ENCODE results near the gene ZIC4. TPM values are rescaled to one million over a fixed set of nuclear protein-coding genes. Genes with fewer than 3 reads are reported as not detected.
A peak's percentile ranks its signal among the peaks of the same experiment; 100 is the strongest.

Gene ZIC4
- total RNA-seq, 1 donor from 2014 or later: 6.1 TPM

GRCh38 chr3:147356145-147356908 lies 50.0 kb downstream of the ZIC4 start:
- Mint-ChIP-seq H3K9me3 (no peaks in the 10 kb centered on the region), H3K4me3 (peak overlapping the region; percentile 23), H3K27me3 (ENCODE audit: low read depth) (peaks cover 96% of the 10 kb centered on the region), H3K36me3 (ENCODE audit: low read depth) (peaks cover 2% of the 10 kb centered on the region), H3K27ac (ENCODE audit: unreplicated experiment) (no peak overlapping the region), H3K4me1 (peaks cover 47% of the 10 kb centered on the region)
- DNase-seq (ENCODE audit: low read depth, low spot score): no peak
- TF ChIP-seq CTCF (conservative IDR thresholded peaks at IDR 0.05): no peak

- H3K36me3 Mint-ChIP-seq (ENCODE audit: low read depth): peaks cover 2% of the 10 kb centered on the region
- TF ChIP-seq CTCF (conservative IDR thresholded peaks at IDR 0.05): no peak
- peaks cover 96% of the 10 kb centered on the region for H3K27me3 Mint-ChIP-seq (ENCODE audit: low read depth)
- no peak for DNase-seq (ENCODE audit: low read depth, low spot score)
- H3K4me1 Mint-ChIP-seq: peaks cover 40% of the 10 kb centered on the region
- no peak overlapping the region for H3K4me3 Mint-ChIP-seq
- no peaks in the 10 kb centered on the region for H3K9me3 Mint-ChIP-seq
- no peak overlapping the region for H3K27ac Mint-ChIP-seq (ENCODE audit: unreplicated experiment)
Observed at GRCh38 chr3:147355753-147356090, 50.6 kb downstream of the ZIC4 start.

- no peak overlapping the region for H3K27ac Mint-ChIP-seq (ENCODE audit: unreplicated experiment)
- peak overlapping the region; percentile 52 for H3K4me3 Mint-ChIP-seq
- no peak for TF ChIP-seq CTCF (conservative IDR thresholded peaks at IDR 0.05)
- peaks cover 96% of the 10 kb centered on the region for H3K27me3 Mint-ChIP-seq (ENCODE audit: low read depth)
- no peak for DNase-seq (ENCODE audit: low read depth, low spot score)
- H3K9me3 Mint-ChIP-seq: no peaks in the 10 kb centered on the region
- peaks cover 35% of the 10 kb centered on the region for H3K4me1 Mint-ChIP-seq
- H3K36me3 Mint-ChIP-seq (ENCODE audit: low read depth): peaks cover 2% of the 10 kb centered on the region
Observed at GRCh38 chr3:147355084-147355752, 51.1 kb downstream of the ZIC4 start.

- peaks cover 94% of the 10 kb centered on the region for H3K27me3 Mint-ChIP-seq (ENCODE audit: low read depth)
- no peak for DNase-seq (ENCODE audit: low read depth, low spot score)
- no peaks in the 10 kb centered on the region for H3K9me3 Mint-ChIP-seq
- no peak for TF ChIP-seq CTCF (conservative IDR thresholded peaks at IDR 0.05)
- no peak overlapping the region for H3K27ac Mint-ChIP-seq (ENCODE audit: unreplicated experiment)
- peak overlapping the region; percentile 52 for H3K4me3 Mint-ChIP-seq
- H3K4me1 Mint-ChIP-seq: peaks cover 29% of the 10 kb centered on the region
- peaks cover 2% of the 10 kb centered on the region for H3K36me3 Mint-ChIP-seq (ENCODE audit: low read depth)
Observed at GRCh38 chr3:147354623-147355022, 51.7 kb downstream of the ZIC4 start.

- TF ChIP-seq CTCF (conservative IDR thresholded peaks at IDR 0.05): no peak
- Mint-ChIP-seq H3K27ac (ENCODE audit: unreplicated experiment) (no peak overlapping the region), H3K9me3 (no peaks in the 10 kb centered on the region), H3K4me1 (peaks cover 14% of the 10 kb centered on the region), H3K36me3 (ENCODE audit: low read depth) (no peaks in the 10 kb centered on the region), H3K27me3 (ENCODE audit: low read depth) (peaks cover 87% of the 10 kb centered on the region), H3K4me3 (no peak overlapping the region)
- DNase-seq (ENCODE audit: low read depth, low spot score): no peak
Observed at GRCh38 chr3:147351301-147351700, 55.0 kb downstream of the ZIC4 start.

Measured in neural crest cell (in vitro differentiated cells).